HCT116 (cell line): Measurements from ENCODE around the gene TNS3. TPM values are rescaled to one million over a fixed set of nuclear protein-coding genes. Genes with fewer than 3 reads are reported as not detected.

Source experiments
- ATAC-seq: fragments of 200-7000 bp; cut with Tn5 transposase; 2 replicates; pipeline ENCODE4 v1.9.1; 2020; ENCODE audit warnings: mild to moderate bottlenecking, moderate library complexity
- BruUV-seq: library from RNA; stranded (reverse); fragments of 400-500 nt; replicated peaks from 2 replicates; lab custom pipeline; 2021; lab: Mats Ljungman, UMichigan
- CTCF ChIA-PET: fragments of 300-600 bp; sonication (Branson Sonifier 250); formaldehyde crosslinking; loops from one replicate; lab custom pipeline; 2021; ENCODE audit warnings: antibody characterized with exemption; lab: Charles Lee
- POLR2A ChIA-PET: fragments of 300-600, 350-600 bp; sonication (Branson Sonifier 250); formaldehyde crosslinking; loops from one replicate; lab custom pipeline; 2021; ENCODE audit warnings: antibody characterized with exemption; lab: Charles Lee
- RAD21 ChIA-PET, 2 experiments: fragments of 300-600 bp; sonication (Branson Sonifier 250); formaldehyde crosslinking; loops; one replicate each; lab custom pipeline; 2023; ENCODE audit warnings: low total read pairs in 2 of 2; ENCODE audit not compliant: uncharacterized antibody in 2 of 2, unreplicated experiment in 2 of 2, low non-redundant PET in 1 of 2; lab: Charles Lee
- DNase-seq: peaks from one replicate; pipeline ENCODE4 v3.0.0-alpha.2; 2010; ENCODE audit warnings: low read depth, low spot score
- H2AFZ ChIP-seq: fragments of 200-600 bp; shearing (Covaris generic), sonication (generic); 2 replicates; pipeline ENCODE4 v1.6.1; 2017; ENCODE audit warnings: low read depth, mixed run types, mixed read lengths, antibody characterized with exemption, low read length; ENCODE audit not compliant: poor library complexity, severe bottlenecking
- H3K27ac ChIP-seq: 2 replicates; pipeline ENCODE4 v1.5.1; 2012; ENCODE audit warnings: low read depth, low read length
- H3K27me3 ChIP-seq: fragments of 200-600 bp; sonication (generic); 2 replicates; pipeline ENCODE4 v1.6.1; 2016; ENCODE audit warnings: mixed run types, low read length, mixed read lengths; ENCODE audit not compliant: insufficient read depth
- H3K36me3 ChIP-seq, 2 experiments: fragments of 200-500 bp in 1 of 2; fragments of 200-600 bp in 1 of 2; sonication (Bioruptor generic) in 1 of 2; sonication (generic) in 1 of 2; 2 replicates each; pipeline versions ENCODE4 v1.5.1 to v1.6.1; 2014 to 2016; ENCODE audit warnings: low read length in 2 of 2, inconsistent platforms in 1 of 2, mixed read lengths in 1 of 2, mixed run types in 1 of 2; ENCODE audit not compliant: insufficient read depth in 2 of 2, control insufficient read depth in 1 of 2
- H3K4me1 ChIP-seq, 2 experiments: fragments of 200-600 bp in 1 of 2; sonication (generic) in 1 of 2; 2 replicates each; pipeline versions ENCODE4 v1.5.1 to v1.6.1; 2012 to 2017; ENCODE audit warnings: low read length in 2 of 2, inconsistent platforms in 1 of 2, mild to moderate bottlenecking in 1 of 2, mixed read lengths in 1 of 2, mixed run types in 1 of 2, moderate library complexity in 1 of 2; ENCODE audit not compliant: insufficient read depth in 2 of 2, control insufficient read depth in 1 of 2
- H3K4me2 ChIP-seq: fragments of 200-600 bp; sonication (generic); 2 replicates; pipeline ENCODE4 v1.6.1; 2017; ENCODE audit warnings: mixed run types, low read length, mixed read lengths
- H3K4me3 ChIP-seq, 2 experiments: fragments of 200-600 bp in 1 of 2; sonication (generic) in 1 of 2; replicated peaks in 1 of 2; 2 replicates each; pipeline ENCODE4 v1.5.1; 2011 to 2016; ENCODE audit warnings: low read length in 2 of 2, control low read depth in 1 of 2, low read depth in 1 of 2, mild to moderate bottlenecking in 1 of 2, mixed read lengths in 1 of 2, mixed run types in 1 of 2
- H3K79me2 ChIP-seq: fragments of 200-600 bp; sonication (generic); 2 replicates; pipeline ENCODE4 v1.6.1; 2017; ENCODE audit warnings: mild to moderate bottlenecking, mixed run types, low read length, moderate library complexity, mixed read lengths; ENCODE audit not compliant: insufficient read depth
- H3K9ac ChIP-seq: fragments of 200-600 bp; sonication (generic); 2 replicates; pipeline ENCODE4 v1.6.1; 2016; ENCODE audit warnings: low read length, mixed read lengths
- H3K9me2 ChIP-seq: fragments of 200-600 bp; sonication (generic), shearing (Covaris generic); 2 replicates; pipeline ENCODE4 v1.6.1; 2017; ENCODE audit warnings: mixed run types, mild to moderate bottlenecking, moderate library complexity; ENCODE audit not compliant: insufficient read depth
- H3K9me3 ChIP-seq, 2 experiments: fragments of 200-500 bp in 1 of 2; fragments of 200-600 bp in 1 of 2; sonication (Bioruptor generic) in 1 of 2; sonication (generic) in 1 of 2; 2 replicates each; pipeline ENCODE4 v1.6.1; 2014 to 2017; ENCODE audit warnings: low read length in 2 of 2, mixed read lengths in 2 of 2, inconsistent platforms in 1 of 2, low read depth in 1 of 2, mild to moderate bottlenecking in 1 of 2, mixed run types in 1 of 2, moderate library complexity in 1 of 2; ENCODE audit not compliant: control insufficient read depth in 1 of 2, insufficient read depth in 1 of 2
- H4K20me1 ChIP-seq: fragments of 200-600 bp; sonication (generic), shearing (Covaris generic); 2 replicates; pipeline ENCODE4 v1.6.1; 2017; ENCODE audit warnings: mixed run types, mild to moderate bottlenecking, moderate library complexity; ENCODE audit not compliant: insufficient read depth
- ATF3 ChIP-seq: IDR thresholded peaks from 2 replicates; pipeline ENCODE4 v1.6.1; 2012
- CEBPB ChIP-seq: IDR thresholded peaks from 2 replicates; pipeline ENCODE4 v1.6.1; 2012; ENCODE audit warnings: low read depth
- EGR1 ChIP-seq: IDR thresholded peaks from 2 replicates; pipeline ENCODE4 v1.6.1; 2012; ENCODE audit warnings: low read depth
- ELF1 ChIP-seq: IDR thresholded peaks from 2 replicates; pipeline ENCODE4 v1.6.1; 2012; ENCODE audit warnings: low read depth, borderline replicate concordance
- EZH2 ChIP-seq: fragments of 200-600 bp; sonication (generic); IDR thresholded peaks from 2 replicates; pipeline ENCODE4 v1.6.1; 2017; ENCODE audit warnings: antibody characterized with exemption, mixed run types
- JUND ChIP-seq: IDR thresholded peaks from 2 replicates; pipeline ENCODE4 v1.6.1; 2012
- POLR2AphosphoS5 ChIP-seq: IDR thresholded peaks from 2 replicates; pipeline ENCODE4 v1.6.1; 2011; ENCODE audit warnings: mild to moderate bottlenecking, low read depth, low read length, moderate library complexity
- RAD21 ChIP-seq: IDR thresholded peaks from 2 replicates; pipeline ENCODE4 v1.6.1; 2012; ENCODE audit warnings: low read depth, mild to moderate bottlenecking
- REST ChIP-seq: IDR thresholded peaks from 2 replicates; pipeline ENCODE4 v1.6.1; 2012; ENCODE audit warnings: low read depth
- SP1 ChIP-seq: IDR thresholded peaks from 2 replicates; pipeline ENCODE4 v1.6.1; 2012; ENCODE audit warnings: low read depth
- SRF ChIP-seq: IDR thresholded peaks from 2 replicates; pipeline ENCODE4 v1.6.1; 2012; ENCODE audit warnings: low read depth
- TCF7L2 ChIP-seq: IDR thresholded peaks from 2 replicates; pipeline ENCODE4 v1.7.0; 2011; ENCODE audit warnings: borderline replicate concordance, inconsistent platforms; ENCODE audit not compliant: insufficient read depth, insufficient read length; ENCODE audit errors: extremely low read depth
- intact Hi-C: fragments of 100-400 bp; cut with micrococcal nuclease; formaldehyde crosslinking; loops from 2 replicates; pipeline ENCODE4 v1.10.0; 2022
- total RNA-seq: library from RNA; stranded (reverse); gene quantifications from one replicate; pipeline ENCODE4 v1.2.1, GENCODE V29; 2021; ENCODE audit not compliant: unreplicated experiment

TNS3 gene
- total RNA-seq, 1 experiment from 2014 or later = 9.1 TPM

- TF ChIP-seq REST = no peak
- TF ChIP-seq CEBPB = no peak
- TF ChIP-seq POLR2AphosphoS5 = no peak
- TF ChIP-seq EGR1 = no peak
- TF ChIP-seq SP1 = no peak
- TF ChIP-seq, all 23 proteins: peak for 0
Observed at GRCh38 chr7:47258798-47259197, 323.1 kb downstream of the TNS3 start (continued).

- Histone ChIP-seq H3K27me3 (no peaks in the 10 kb centered on the region), H2AFZ (no peak overlapping the region), H3K4me3 (no peak overlapping the region), H3K9me3 (no peaks in the 10 kb centered on the region), H4K20me1 (no peaks in the 10 kb centered on the region), H3K9ac (no peak overlapping the region), H3K4me1 (peaks cover 8 to 18% of the 10 kb centered on the region in 2 experiments), H3K27ac (no peak overlapping the region), H3K79me2 (no peaks in the 10 kb centered on the region), H3K4me2 (no peak overlapping the region), H3K9me2 (no peaks in the 10 kb centered on the region), H3K36me3 (no peaks in the 10 kb centered on the region)
- ChIA-PET POLR2A (no interaction called here), RAD21 (no interaction called here), CTCF (interaction anchor here (1.5 kb wide), 1 partner anchor 10 kb away, joined by 4 read pairs; no protein-coding TSS in a partner anchor)
- TF ChIP-seq ELF1 (no peak), SRF (no peak), EZH2 (no peak), TCF7L2 (no peak), RAD21 (no peak), ATF3 (no peak), CEBPB (no peak), JUND (no peak), SP1 (no peak), EGR1 (no peak)
- BruUV-seq = no TSS peak
- no peak for ATAC-seq
- intact Hi-C loops = no loop called here
- DNase-seq = no peak
Observed at GRCh38 chr7:47256016-47256415, 325.9 kb downstream of the TNS3 start.
